HL-60/S4 treated with phorbol 12-myristate 13-acetate at 8.2 ng/mL for 4 days and 3 days (cell line): ENCODE measurements around the gene MTHFD2.
"Not testable (repeated sequence)": the region's sequence is repeated elsewhere in the genome, so short reads cannot be mapped to it uniquely, and the experiment has no call there.

Experiments used
- in situ Hi-C: fragments of 300-500 bp; cut with MboI; formaldehyde crosslinking; loops from 2 replicates; pipeline ENCODE4 v1.15.0; 2022; ENCODE audit warnings: low sequenced_read_pairs

Gene MTHFD2

DNA sequence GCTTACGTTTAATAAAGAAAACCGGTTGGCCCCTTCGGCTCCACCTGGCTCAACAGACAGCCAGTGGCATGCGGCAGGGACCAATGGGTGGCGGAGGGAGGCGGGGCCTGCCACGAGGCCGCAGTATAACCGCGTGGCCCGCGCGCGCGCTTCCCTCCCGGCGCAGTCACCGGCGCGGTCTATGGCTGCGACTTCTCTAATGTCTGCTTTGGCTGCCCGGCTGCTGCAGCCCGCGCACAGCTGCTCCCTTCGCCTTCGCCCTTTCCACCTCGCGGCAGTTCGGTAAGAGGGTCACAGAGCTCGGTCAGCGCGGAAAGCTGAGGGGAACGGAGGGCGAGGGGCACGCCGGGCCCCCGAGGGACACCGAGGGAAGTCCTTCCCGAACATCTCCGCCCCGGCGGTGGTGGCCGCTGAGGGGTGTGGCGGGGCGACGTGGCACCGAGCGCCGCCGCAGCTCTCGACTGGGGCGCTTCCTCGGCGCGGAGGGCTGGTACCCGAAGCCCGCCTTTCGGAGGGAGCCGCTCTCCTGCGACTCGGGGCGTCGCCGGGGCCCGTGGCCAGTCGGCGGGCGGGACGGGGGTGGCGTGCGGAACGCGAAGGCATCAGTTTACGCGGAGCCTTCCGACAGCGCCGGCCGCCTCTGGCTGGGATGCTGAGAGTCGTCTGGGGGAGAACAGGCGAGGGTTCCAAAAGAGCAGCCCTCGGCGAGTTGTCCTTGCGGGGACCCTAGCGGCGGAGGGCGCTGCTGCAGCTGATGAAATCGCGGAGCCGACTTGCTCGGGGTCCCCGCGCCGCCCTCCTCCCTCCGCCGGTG, at the start of gene MTHFD2:
TSS of gene MTHFD2 (plus strand) at position 155 of the 814 bp plus-strand sequence. CDS start at position 182, 27 bp downstream.
- in situ Hi-C loops, result no loop called here

DNA sequence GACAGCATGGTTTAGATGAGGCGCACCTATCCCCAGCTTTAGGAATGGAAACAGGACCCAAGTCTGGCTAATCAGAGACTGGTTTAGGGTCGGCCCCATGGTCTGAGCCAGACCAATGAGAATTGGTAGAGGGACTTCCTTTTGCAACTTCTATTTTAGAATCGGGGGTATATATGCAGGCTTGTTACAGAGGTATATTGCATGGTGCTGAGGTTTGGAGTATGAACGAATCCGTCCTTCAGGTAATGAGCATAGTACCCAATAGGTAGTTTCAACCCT, 49.2 kb upstream of the MTHFD2 start:
- in situ Hi-C loops, result no loop called here

DNA sequence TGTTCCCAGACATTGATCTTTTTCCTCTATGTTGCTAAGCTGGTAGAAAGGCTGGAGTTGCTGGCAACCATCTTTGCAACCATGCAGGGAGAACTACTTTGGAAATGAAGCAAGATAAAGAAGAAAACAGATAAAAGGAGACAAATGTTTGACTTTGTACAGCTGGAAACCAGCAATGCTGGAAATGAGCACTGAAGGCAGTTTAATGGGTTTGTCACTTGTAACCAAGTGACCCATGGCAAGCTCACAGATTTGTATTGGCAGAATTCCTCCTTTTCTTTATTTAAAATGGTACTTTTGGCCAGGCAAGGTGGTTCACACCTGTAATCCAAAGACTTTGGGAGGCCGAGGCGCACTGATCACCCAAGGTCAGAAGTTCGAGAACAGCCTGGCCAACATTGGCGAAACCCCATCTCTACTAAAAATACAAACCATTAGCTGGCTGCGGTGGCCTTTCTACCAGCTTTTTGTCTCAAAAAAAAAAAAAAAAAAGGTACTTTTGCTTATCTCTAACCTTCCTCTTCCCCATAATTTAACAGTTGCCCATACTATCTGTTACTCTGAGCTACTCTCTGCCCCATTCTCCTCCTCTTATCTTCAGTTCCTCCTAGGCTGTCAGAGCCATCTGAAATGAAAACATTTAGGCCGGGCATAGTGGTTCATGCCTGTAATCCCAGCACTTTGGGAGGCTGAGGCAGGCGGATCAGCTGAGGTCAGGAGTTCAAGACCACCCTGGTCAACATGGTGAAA, 48.7 kb upstream of the MTHFD2 start:
- in situ Hi-C loops, result no loop called here

DNA sequence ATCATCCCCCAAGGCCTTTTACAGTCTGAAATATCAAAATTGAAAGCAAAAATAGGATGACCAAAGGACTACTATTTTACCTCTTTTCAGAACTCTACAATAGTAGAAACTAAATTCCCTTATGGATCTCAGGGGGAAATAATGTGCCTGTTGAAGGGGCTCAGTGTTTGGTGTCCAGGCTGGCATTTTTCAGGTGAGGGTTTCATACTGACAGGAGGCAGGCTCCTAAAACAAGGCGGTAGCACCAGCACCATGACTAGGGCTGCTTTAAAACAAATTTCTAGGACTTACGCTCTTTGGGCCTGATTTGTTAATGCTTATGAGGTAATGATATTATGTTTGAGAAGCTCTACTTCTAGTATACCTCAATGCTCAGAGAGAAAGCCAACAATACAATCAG, 45.5 kb upstream of the MTHFD2 start:
- in situ Hi-C loops, result no loop called here

DNA sequence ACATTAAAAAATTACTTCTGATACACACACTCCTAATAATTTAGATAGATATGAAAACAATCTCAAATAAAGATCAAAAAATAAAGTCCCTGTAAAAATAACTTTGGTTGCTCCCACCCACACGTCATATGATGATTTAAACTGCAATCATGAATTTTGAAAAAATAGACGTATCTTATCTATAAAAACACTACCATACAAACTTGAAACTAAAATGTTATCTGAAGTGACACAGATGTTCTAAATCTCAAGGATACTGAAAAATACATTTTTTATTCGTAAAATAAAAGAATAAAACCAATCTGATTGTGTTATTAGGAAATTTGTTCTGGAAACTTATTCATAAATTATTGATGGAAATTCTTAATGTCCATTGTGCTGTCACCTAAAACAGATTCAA, 42.6 kb upstream of the MTHFD2 start:
- in situ Hi-C loops, result no loop called here

DNA sequence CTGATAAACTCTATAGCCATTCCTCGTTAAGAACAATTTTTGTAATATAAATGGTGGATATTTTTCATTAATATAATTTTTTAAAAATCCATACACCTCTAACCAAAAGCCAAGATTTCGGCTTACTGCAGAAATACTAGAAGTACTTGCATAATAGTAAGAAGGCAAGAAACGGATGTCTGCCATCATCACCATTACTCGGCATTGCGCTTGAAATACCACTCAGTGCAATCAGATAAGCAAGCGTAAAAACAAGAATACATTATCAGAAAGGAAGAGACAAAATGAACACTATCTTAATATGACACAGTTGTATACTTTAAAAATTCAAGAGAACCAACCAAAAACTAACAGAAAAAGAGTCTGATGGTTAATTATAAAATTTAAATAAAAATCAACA, 35.5 kb upstream of the MTHFD2 start:
- in situ Hi-C loops, result no loop called here

DNA sequence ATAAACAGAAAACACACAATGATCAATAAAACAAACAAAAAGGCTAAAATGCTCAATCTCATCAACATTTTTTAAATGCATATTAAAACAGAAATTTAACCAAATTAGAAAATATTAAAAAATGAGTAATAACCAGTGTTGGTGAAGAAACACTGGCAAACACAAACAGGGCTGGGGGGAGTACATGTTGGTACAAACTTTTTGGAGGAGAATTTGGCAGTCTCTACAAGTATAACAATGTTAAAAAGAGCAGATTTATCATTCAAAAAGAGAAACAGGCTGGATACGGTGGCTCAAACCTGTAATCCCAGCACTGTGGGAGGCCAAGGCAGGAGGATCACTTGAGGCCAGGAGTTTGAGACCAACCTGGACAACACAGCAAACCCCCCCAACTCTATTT, 33.7 kb upstream of the MTHFD2 start:
- in situ Hi-C loops, result no loop called here

DNA sequence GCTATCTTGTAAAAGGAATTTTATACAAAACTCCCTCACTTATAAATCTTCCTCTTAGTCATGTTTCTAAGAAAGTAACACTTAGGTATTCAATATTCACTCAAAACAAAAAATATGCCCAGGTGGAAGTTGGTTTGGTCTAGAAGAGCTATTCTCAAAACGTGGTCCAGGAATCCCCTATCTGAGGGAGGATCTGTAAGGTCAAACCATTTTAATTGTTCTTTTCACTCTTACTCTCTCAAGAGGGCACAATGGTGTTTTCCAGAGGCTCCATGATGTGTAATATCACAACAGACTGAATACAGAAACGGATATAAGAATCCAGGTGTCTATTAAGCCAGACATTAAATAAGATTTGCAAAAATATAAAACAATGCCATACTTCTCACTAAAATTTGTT, 29.7 kb upstream of the MTHFD2 start:
- in situ Hi-C loops, result no loop called here

DNA sequence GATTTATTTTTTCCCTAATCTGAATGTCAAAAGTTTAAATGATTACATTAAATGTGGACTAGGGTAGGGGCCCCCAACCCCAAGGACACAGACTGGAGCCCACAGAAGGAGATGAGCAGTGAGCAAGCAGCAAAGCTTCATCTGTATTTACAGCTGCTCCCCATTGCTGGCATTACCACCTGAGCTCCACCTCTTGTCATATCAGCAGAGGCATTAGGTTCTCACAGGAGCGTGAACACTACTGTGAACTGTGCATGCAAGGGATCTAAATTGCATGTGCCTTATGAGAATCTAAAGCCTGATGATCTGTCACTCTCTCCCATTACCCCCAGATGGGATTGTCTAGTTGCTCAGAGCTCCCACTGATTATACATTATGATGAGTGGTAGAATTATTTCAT, 23.5 kb upstream of the MTHFD2 start:
- in situ Hi-C loops, result no loop called here

DNA sequence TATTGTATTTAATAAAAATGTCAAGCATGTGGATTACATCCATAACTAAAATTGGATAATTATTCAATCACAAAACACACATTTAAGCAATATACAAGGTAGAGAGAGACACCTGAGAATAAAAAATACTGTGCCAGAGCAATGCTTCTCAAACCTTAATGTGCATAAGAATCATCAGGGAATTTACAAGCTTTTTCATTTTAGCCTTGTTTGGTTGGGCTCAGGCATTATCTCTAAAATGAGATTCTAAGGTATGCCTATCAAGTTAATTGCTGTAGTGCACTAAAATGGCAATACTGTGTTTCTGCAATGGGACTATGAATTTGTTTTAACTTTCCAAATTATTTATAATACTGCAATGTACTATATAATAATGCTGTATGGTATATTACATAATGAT, 20.7 kb upstream of the MTHFD2 start:
- in situ Hi-C loops, result no loop called here

DNA sequence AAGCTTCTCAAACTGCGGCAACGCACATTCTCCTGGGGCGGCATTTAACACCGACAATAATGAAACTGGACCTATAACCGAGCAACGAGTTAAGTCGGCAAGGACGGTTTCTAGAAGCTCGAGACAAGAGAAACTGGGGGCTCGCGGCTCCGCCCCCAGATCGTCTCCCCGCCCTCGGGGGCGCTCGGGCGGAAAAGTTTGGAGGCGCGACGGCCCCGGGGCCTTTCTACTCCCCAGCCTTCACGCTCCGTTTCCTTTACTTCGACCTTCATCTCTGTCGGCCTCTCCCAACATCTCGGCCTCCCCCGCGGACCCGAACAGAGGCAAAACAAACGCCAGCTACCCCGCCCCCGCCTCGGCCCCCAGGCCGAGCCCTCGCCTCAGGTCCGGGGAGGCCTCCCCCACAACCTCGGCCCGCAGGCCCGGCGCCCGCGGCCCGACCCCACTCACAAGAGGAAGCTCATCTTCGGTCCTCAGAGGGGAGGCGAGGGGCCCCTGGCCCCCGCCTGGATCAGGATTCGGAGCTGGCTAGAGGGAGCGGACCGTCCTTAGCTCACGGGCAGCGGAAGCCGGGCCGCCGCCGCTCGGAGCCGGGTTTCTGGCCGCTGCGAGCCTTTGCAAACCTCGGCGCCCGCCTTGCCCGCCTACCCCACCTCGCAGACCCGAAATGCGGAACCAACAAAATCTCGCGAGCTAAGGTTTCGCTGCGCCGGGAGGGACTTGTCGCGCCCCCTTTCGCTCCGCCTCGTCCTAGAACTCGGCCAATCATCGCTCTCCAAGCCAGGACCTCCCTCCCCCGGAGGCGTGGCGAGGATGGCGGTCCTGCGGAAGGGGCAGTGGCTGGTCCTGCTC, 20.0 kb upstream of the MTHFD2 start, which contains the start of gene MOB1A:
TSS of gene MOB1A (minus strand) at position 669 of the 852 bp plus-strand sequence. CDS start at position 464, 205 bp downstream.
- in situ Hi-C loops, result no loop called here

DNA sequence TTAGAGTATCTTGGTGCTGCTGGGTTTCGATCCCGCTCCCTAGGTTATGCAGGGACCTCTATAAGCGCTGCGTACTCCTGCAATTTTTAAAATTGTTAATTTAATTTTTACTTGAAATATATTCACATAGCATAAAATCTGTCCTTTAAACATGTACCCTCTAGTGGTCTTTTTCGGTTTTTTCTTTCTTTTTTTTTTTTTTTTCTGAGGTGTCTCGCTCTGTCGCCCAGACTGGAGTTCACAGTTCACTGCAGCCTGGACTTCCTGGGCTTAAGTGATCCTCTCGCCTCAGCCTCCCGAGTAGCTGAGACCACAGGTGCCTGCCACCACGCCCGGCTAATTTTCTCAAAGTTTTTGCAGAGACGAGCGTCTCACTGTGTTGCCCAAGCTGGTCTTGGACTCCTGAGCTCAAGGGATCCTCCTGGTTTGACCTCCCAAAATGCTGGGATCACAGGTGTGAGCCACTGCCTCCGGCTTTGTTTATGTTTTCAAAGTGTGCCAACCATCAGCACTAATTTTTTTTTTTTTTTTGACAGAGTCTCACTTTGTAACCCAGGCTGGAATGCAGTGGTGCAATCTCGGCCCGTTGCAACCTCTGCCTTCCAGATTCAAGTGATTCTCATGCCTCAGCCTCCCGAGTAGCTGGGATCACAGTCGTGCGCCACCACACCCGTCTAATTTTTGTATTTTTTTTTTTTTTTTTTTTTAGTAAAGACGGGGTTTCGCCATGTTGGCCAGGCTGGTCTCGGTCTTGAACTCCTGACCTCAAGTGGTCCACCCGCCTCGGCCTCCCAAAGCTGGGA, 19.2 kb upstream of the MTHFD2 start:
- in situ Hi-C loops, result no loop called here

DNA sequence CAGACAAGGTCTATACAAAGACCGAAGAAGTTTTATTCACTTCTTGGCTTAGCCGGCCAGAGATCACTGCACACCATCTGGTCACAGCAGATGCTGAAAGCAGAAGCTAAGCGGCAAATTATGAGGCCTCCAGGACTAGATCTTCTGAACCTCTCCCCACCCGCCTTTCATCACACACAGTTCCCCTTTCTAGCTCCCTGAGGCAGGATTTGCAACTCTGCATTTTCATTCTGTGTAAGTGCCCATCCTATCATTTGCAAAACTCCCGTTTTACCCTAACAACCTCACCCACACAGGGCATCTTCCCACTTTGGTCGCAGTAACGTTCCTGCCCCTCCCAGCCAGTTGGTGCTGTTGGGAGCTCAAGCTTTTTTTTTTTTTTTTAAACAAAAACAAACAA, 16.7 kb upstream of the MTHFD2 start:
- in situ Hi-C loops, result no loop called here

DNA sequence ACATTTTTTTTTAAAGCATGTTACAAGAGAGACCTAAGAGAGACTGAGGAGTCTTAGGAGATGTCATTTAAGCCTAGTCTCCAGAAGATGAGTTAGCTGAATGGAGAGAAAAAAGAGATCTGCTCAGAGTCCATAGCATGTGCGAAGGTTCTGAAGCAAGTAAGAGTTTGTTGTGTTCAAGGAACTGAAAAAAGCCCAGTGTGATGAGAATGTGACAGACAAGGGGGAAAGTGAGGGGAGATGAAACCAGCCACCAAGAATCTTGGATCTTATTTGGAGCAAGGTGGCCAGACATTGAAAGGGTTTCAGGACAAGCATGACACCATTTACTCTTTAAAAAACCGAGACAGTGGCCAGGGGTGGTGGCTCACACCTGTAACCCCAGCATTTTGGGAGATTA, 14.5 kb upstream of the MTHFD2 start:
- in situ Hi-C loops, result no loop called here

DNA sequence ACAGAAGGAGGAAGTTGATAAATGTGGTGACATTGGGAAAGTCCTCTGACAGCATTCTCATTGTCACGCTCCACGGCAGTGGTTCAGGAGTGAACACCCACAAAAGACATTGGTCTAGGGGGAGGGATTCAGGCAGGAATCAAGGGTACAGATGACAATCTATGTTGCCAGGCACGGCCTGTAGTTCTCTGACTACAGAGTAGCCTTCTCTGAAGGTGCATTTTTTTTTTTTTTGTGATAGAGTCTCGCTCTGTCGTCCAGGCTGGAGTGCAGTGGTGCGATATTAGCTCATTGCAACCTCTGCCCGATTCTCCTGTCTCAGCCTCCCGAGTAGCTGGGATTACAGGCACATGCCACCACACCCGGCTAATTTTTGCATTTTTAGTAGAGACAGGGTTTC, 12.4 kb upstream of the MTHFD2 start:
- in situ Hi-C loops, result no loop called here

DNA sequence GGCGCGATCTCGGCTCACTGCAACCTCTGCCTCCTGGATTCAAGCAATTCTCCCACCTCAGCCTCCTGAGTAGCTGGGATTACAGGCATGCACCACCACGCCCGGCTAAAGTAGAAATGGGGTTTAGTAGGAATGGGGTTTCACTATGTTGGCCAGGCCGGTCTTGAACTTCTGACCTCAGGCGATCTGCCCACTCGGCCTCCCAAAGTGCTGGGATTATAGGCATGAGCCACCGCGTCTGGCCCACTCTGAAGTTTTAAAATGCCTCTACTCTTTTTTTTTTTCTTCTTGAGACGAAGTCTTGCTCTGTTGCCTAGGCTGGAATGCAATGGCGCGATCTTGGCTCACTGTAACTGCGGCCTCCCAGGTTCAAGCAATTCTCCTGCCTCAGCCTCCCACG, 11.7 kb upstream of the MTHFD2 start:
- in situ Hi-C loops, result not testable (repeated sequence)

DNA sequence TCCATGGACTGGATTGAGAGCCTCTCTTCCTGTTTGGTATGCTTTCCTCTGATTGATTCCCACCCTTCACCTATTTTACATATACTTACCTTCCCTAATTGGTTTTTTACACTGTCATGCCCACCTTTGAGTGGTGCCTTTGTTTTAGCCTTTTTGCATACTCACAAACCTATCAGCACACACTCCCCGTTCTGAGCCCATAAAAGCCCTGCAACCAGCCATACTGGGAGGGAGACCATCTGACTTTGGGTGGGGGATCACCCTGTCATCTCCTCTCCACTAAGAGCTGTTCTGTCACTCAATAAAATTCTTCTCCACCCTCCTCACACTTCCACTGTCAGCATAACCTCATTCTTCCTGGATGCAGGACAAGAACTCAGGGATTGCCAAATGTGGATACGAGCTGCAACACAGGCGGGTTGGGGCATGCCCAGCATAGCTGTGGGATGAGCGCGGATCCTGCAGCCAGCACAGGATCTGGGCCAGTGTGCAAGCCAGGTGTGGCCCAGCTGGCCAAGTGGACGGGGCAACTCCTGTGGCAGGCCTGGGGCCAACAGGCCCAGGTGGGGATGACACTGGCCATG, 10.3 kb upstream of the MTHFD2 start:
- in situ Hi-C loops, result no loop called here

DNA sequence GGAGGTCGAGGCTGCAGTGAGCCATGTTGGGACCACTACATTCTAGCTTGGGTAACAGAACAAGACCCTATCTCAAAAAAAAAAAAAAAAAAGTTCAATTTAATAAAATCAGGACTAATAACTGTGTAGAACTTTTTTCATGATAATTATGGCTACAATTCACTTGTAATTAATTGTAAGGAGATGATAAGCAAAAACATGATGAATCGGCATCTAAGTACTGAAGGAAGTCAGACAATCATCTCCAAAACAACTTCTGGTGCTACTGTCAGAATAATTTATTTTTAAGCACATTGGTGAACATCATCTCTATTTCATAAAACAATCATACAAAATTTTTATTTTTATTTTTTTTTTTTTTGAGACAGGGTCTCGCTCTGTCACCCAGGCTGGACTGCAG, 9.7 kb upstream of the MTHFD2 start:
- in situ Hi-C loops, result no loop called here

DNA sequence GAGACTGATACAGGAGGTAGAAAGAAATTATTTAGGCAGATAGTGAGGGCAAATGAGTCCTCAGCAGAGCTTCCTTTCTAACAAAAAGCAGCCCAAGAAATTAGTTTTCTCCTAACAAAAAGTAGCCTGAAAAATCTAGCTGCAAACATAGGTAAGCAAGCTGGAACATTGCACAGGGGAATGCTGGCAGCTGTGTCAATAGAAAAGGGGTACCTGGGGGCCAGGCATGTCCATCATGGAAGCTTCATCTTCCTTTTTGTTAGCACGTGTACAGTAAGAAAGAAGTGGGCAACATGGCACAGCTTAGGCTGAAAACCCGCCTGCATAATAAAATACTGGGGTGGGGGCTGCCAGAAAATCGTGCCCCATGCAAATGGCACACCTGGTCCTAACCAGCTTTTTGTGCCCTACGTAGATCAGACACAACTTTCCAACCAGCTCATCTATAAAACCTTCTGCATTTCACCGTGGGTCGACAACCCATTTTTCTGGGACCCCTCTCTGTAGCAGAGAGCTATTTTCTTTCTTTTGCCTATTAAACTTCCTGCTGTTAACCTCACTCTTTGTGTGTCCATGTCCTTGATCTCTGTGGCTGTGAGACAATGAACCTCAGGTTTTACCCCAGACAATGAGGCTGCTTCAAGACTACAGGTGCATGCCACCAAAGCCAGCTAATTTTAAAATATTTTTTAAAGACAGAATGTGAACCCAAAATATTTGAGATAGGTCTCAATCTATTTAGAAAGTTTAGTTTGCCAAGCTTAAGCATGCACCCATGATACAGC, 6.6 kb upstream of the MTHFD2 start:
- in situ Hi-C loops, result no loop called here

DNA sequence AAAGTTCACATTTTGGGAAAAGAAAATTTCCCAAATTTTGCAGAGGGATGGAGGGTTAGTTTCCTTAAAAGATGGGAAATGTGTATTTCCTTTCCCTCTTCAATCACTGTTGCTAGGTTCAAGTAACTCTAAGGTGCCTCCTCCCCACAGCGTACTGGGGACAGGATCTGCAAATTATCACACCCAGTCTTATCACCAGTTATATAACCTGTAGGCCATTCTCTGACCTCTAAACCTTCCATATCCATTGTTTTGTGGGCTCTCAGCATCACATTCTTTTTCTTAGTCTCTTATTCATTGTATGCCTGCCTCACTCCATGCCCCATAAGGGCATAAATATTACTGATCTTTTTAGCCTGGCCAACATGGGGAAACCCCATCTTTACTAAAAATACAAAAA, 3.6 kb upstream of the MTHFD2 start:
- in situ Hi-C loops, result no loop called here
